Ovary (tissue), 10 donors: ENCODE results near the gene TRIP4. TPM values are rescaled to one million over a fixed set of nuclear protein-coding genes. Genes with fewer than 3 reads are reported as not detected.

Experiments used
- DNase-seq, 5 donors: peaks; one replicate each; pipeline ENCODE4 v3.0.0-alpha.2; 2019 to 2020
- H3K27ac ChIP-seq, 2 donors: fragments of 200-600 bp; one replicate each; pipeline versions ENCODE4 v1.5.1 to v1.8.0; 2019 to 2022
- H3K27me3 ChIP-seq: fragments of 200-600 bp; one replicate; pipeline ENCODE4 v1.8.0; 2022
- H3K36me3 ChIP-seq: fragments of 200-600 bp; sonication (generic); one replicate; pipeline ENCODE4 v1.5.1; 2019
- H3K4me1 ChIP-seq: one replicate; pipeline ENCODE4 v1.8.1; 2013; ENCODE audit warnings: mild to moderate bottlenecking, moderate library complexity; ENCODE audit not compliant: insufficient read depth
- H3K4me3 ChIP-seq: fragments of 200-600 bp; sonication (generic); one replicate; pipeline ENCODE4 v1.5.1; 2017
- H3K9me3 ChIP-seq, 2 donors: fragments of 200-600 bp in 1 of 2; sonication (generic) in 1 of 2; one replicate each; pipeline versions ENCODE4 v1.5.1 to v1.8.1; 2013 to 2019; ENCODE audit warnings: mild to moderate bottlenecking in 1 of 2, moderate library complexity in 1 of 2
- EP300 ChIP-seq: sonication (generic); formaldehyde crosslinking; IDR thresholded peaks from one replicate; pipeline ENCODE4 v1.6.1; 2017; ENCODE audit warnings: antibody characterized with exemption
- POLR2A ChIP-seq: fragments of 450-650 bp; IDR thresholded peaks from one replicate; pipeline ENCODE4 v1.6.1; 2017; ENCODE audit warnings: antibody characterized with exemption, mild to moderate bottlenecking, moderate library complexity
- WGBS, 3 donors: extraction: QIAGEN DNeasy Blood & Tissue Kit in 1 of 3; methylation state at CpG; one replicate each; pipeline versions ENCODE4 v1.1.5 to v1.1.7; 2013 to 2017; 5-methylcytosine and 5-hydroxymethylcytosine counted together
- intact Hi-C, 4 donors: fragments of 100-400 bp; cut with DNase I; formaldehyde crosslinking; loops; one replicate each; pipeline versions ENCODE4 v1.11.0 to v1.15.1; 2022 to 2023
- long read RNA-seq, 3 donors: library from polyadenylated mRNA in 2 of 3; unstranded in 2 of 3; transcript quantifications; one replicate each; pipeline ENCODE4 v2.0.0 and lab custom pipeline, GENCODE V29; 2021 to 2026
- polyA plus RNA-seq, 2 donors: library from polyadenylated mRNA; stranded (reverse); fragments of 200-250 nt in 1 of 2; fragments of 350-450 nt in 1 of 2; fragmentation: Illumina TruSeq in 1 of 2; extraction: RNeasy Lipid Tissue Mini Kit (QIAGEN cat#74804) in 1 of 2; gene quantifications; one replicate each; pipeline ENCODE4 v1.2.3, GENCODE V29; 2013 to 2014
- total RNA-seq, 7 donors: library from RNA; depleted of rRNA in 2 of 7; stranded (reverse); fragments of >200 nt in 2 of 7; fragmentation: NEBNext Ultra II Directional in 3 of 7; extraction: Animal tissue kit (Norgen Biotek cat#: 25700) in 3 of 7; gene quantifications; one replicate each; pipeline versions ENCODE4 v1.1.0 to v1.2.4, GENCODE V29; 2016 to 2023
- TF ChIP-seq, protein P1 (sequence below), 3 donors: fragments of 450-650 bp in 2 of 3; fragments of 200-600 bp in 1 of 3; IDR thresholded peaks; one replicate each; pipeline versions ENCODE4 v1.5.1 to v1.8.0; 2016 to 2022; ENCODE audit warnings: antibody characterized with exemption in 3 of 3, mild to moderate bottlenecking in 1 of 3
- donor health status: DM: no; HTN: no; CAD: no; lungs with moderate emphysema.
- donor health status: DM: no; HTN: no; CAD: no.
- donor health status: Bipolar disorder and iron deficiency.
- donor health status: DM: yes; HTN: yes; CAD: no.
- donor health status: DM: no; HTN: no; CAD: no.
- donor health status: DM: yes; HTN: yes; CAD: no.

Gene TRIP4
- total RNA-seq (10 to 100 TPM in 5 of 7 donors, 1 to 10 TPM in 2; 7.4 to 24.0 (median 18.6) TPM), polyA plus RNA-seq (10 to 100 TPM; 15.6 to 19.7 TPM)
- long read RNA-seq, donor 1, transcript TRIP4-201 (13 exons, 2,045 nt): major isoform, 69 of 96 reads
- long read RNA-seq, donor 1, partial matches to known transcripts: 5 of 96 reads
- long read RNA-seq, donor 1, other reads (novel, unspliced or antisense): 22 of 96 reads
- long read RNA-seq, donor 2, partial matches to known transcripts: 0 of 4 reads
- long read RNA-seq, donor 2, other reads (novel, unspliced or antisense): 0 of 4 reads
- long read RNA-seq, donor 3, transcript TRIP4-201 (13 exons, 2,045 nt): major isoform, 19 of 28 reads
- long read RNA-seq, donor 3, partial matches to known transcripts: 2 of 28 reads
- long read RNA-seq, donor 3, other reads (novel, unspliced or antisense): 7 of 28 reads

DNA sequence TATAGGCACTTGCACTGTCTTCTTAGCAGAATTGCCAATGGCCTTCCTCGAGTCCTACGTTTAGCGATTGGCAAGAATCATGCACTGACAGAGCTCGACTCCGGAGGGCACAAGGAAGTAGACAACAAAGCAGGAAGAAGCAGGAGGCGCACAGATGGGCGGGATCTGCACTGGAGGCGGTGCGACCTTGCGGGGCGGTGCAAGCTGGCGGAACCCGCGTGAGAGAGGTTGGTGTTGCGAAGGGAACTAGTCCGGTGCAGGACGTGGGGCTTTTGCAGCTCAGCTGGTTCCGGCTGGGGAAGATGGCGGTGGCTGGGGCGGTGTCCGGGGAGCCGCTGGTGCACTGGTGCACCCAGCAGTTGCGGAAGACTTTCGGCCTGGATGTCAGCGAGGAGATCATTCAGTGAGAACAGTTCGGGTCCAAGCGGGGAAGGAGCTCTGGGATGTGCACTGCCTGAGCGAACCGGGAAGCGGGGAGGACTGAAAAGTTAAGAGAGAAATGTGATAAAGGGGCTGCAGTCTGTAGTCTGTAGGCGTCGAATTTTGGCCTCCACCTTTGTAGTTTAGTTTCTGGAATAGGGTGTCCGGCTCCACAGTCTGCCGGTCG, at the start of gene TRIP4:
Gene TRIP4, plus strand, starts transcription at position 275 of the 607 bp plus-strand sequence. Its CDS starts 28 bp downstream, at position 303.
- H3K27me3 ChIP-seq: no peaks in the 10 kb centered on the region
- H3K4me3 ChIP-seq: peak within 1 kb of the TSS; percentile 46
- intact Hi-C loops: no loop called here
- DNase-seq: peak; percentile 89 to 95 (median 90)
- 0 to 1% (median 1%) methylated on average over 35 of the region's 35 CpGs for WGBS, 3 donors
- TF ChIP-seq, protein P1, sequence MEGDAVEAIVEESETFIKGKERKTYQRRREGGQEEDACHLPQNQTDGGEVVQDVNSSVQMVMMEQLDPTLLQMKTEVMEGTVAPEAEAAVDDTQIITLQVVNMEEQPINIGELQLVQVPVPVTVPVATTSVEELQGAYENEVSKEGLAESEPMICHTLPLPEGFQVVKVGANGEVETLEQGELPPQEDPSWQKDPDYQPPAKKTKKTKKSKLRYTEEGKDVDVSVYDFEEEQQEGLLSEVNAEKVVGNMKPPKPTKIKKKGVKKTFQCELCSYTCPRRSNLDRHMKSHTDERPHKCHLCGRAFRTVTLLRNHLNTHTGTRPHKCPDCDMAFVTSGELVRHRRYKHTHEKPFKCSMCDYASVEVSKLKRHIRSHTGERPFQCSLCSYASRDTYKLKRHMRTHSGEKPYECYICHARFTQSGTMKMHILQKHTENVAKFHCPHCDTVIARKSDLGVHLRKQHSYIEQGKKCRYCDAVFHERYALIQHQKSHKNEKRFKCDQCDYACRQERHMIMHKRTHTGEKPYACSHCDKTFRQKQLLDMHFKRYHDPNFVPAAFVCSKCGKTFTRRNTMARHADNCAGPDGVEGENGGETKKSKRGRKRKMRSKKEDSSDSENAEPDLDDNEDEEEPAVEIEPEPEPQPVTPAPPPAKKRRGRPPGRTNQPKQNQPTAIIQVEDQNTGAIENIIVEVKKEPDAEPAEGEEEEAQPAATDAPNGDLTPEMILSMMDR (IDR thresholded peaks at IDR 0.05): peak in 1 of 3 donors; percentile 21
- TF ChIP-seq POLR2A (peak; percentile 52), EP300 (no peak)
- no peaks in the 10 kb centered on the region for H3K36me3 ChIP-seq
- H3K27ac ChIP-seq: peak within 1 kb of the TSS in 1 of 2 donors; percentile 52
- H3K9me3 ChIP-seq: no peaks in the 10 kb centered on the region
- H3K4me1 ChIP-seq: peaks cover 3% of the 10 kb centered on the region

- WGBS, 3 donors: 98 to 100% (median 100%) methylated on average over 1 of the region's 1 CpG
- H3K4me1 ChIP-seq: no peaks in the 10 kb centered on the region
- H3K36me3 ChIP-seq: no peaks in the 10 kb centered on the region
- TF ChIP-seq EP300 (no peak), POLR2A (no peak)
- TF ChIP-seq, protein P1 (IDR thresholded peaks at IDR 0.05): no peak
- no peak overlapping the region for H3K27ac ChIP-seq
- intact Hi-C loops: no loop called here
- DNase-seq: no peak
- no peaks in the 10 kb centered on the region for H3K27me3 ChIP-seq
- H3K9me3 ChIP-seq: no peaks in the 10 kb centered on the region
- H3K4me3 ChIP-seq: no peak overlapping the region
Measured at GRCh38 chr15:64340355-64340754, 47.3 kb upstream of the TRIP4 start.

DNA sequence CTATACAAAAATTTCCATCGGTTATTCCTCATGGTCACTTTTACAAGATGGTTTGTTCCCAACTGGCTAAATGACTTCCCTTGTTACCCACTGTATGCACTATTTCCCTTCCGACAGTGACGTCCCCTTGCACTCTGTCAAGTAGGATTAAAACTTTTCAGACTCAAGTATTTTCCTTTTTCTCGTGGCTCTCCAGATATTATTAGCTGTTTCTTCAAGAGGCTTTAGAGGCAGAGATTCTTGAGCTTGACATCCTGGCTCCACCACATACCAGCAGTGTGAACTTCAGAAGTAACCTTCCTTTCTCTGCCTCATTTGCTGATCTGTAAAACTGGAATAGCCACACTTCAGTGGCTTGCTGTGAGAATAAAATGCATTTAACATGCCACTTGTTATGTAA, 45.7 kb upstream of the TRIP4 start:
- DNase-seq: no peak
- Histone ChIP-seq H3K36me3 (no peaks in the 10 kb centered on the region), H3K27ac (no peak overlapping the region), H3K4me3 (no peak overlapping the region), H3K27me3 (no peaks in the 10 kb centered on the region), H3K9me3 (no peaks in the 10 kb centered on the region), H3K4me1 (no peaks in the 10 kb centered on the region)
- WGBS, 3 donors: 86 to 91% (median 89%) methylated on average over 4 of the region's 4 CpGs
- intact Hi-C loops: no loop called here
- TF ChIP-seq POLR2A: no peak
- TF ChIP-seq, protein P1 (IDR thresholded peaks at IDR 0.05): no peak
- TF ChIP-seq EP300: no peak

- no peak for DNase-seq
- Histone ChIP-seq H3K27me3 (no peaks in the 10 kb centered on the region), H3K36me3 (no peaks in the 10 kb centered on the region), H3K27ac (no peak overlapping the region), H3K9me3 (no peaks in the 10 kb centered on the region), H3K4me3 (no peak overlapping the region), H3K4me1 (no peaks in the 10 kb centered on the region)
- intact Hi-C loops: no loop called here
- TF ChIP-seq, protein P1 (IDR thresholded peaks at IDR 0.05): no peak
- TF ChIP-seq POLR2A (no peak), EP300 (no peak)
Measured at GRCh38 chr15:64343222-64343621, 44.4 kb upstream of the TRIP4 start.
